ENCODE data around the gene PHLDA1. TPM values are rescaled to one million over a fixed set of nuclear protein-coding genes. Genes with fewer than 3 reads are reported as not detected.

The PHLDA1 gene
- total RNA-seq: 40.3 TPM

GRCh38 chr12:76031414-76032042, at the start of gene PHLDA1:
TSS of gene PHLDA1 (minus strand) at chr12:76031776.
- Histone ChIP-seq H3K9me3 (no peaks in the 10 kb centered on the region), H3K4me1 (peaks cover 40% of the 10 kb centered on the region), H3K4me3 (peak within 1 kb of the TSS; percentile 60 to 66), H3K27ac (peak within 1 kb of the TSS; percentile 93), H3K27me3 (no peaks in the 10 kb centered on the region), H3K36me3 (no peaks in the 10 kb centered on the region)
- intact Hi-C loops (cut with DNase I): no loop called here
- DNase-seq (ENCODE audit: extremely low spot score in 2 of 2): peak in 1 of 2 donors; percentile 98
- TF ChIP-seq, protein P1, sequence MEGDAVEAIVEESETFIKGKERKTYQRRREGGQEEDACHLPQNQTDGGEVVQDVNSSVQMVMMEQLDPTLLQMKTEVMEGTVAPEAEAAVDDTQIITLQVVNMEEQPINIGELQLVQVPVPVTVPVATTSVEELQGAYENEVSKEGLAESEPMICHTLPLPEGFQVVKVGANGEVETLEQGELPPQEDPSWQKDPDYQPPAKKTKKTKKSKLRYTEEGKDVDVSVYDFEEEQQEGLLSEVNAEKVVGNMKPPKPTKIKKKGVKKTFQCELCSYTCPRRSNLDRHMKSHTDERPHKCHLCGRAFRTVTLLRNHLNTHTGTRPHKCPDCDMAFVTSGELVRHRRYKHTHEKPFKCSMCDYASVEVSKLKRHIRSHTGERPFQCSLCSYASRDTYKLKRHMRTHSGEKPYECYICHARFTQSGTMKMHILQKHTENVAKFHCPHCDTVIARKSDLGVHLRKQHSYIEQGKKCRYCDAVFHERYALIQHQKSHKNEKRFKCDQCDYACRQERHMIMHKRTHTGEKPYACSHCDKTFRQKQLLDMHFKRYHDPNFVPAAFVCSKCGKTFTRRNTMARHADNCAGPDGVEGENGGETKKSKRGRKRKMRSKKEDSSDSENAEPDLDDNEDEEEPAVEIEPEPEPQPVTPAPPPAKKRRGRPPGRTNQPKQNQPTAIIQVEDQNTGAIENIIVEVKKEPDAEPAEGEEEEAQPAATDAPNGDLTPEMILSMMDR (IDR thresholded peaks at IDR 0.05): peak in 1 of 3 experiments; percentile 58
- peak; percentile 79 to 98 for TF ChIP-seq POLR2AphosphoS5 (IDR thresholded peaks at IDR 0.05; ENCODE audit: insufficient read depth in 1 of 2, low read depth in 1 of 2)
- TF ChIP-seq POLR2A (IDR thresholded peaks at IDR 0.05): peak in 1 of 2 donors; percentile 86

DNA sequence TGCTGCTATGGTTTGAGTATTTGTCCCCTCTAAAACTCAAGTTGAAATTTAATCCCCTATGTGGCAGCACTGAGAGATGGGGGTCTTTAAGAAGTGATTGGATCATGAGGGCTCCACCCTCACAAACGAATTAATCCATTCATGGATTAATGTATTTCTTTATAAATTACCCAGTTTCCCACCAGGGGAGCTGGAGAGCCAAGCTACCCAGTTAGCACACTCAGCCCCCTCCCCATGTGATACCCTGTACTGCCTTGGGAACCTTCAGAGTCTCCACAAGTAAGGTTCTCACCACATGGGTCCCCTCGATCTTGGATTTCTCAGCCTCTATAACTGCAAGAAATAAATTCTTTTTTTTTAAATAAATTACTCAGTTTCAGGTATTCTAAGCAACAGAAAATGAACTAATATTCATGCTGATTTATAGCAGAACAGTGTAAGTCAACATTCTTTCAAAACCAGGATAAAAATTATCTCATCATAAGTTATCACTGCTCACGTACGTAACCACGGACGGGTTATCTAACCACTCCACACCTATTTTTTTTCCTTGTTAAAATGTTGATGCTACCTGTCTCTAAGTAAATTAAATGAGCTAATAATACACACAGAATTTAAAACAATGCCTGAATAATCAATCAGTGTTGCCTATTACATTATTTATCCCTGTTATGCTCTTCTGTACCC, 49.3 kb upstream of the PHLDA1 start:
- H3K4me3 ChIP-seq: no peak overlapping the region
- H3K9me3 ChIP-seq: no peaks in the 10 kb centered on the region
- peaks cover 50% of the 10 kb centered on the region for H3K4me1 ChIP-seq
- no peak for DNase-seq (ENCODE audit: extremely low spot score in 2 of 2)
- no peak overlapping the region for H3K27ac ChIP-seq
- H3K36me3 ChIP-seq: no peaks in the 10 kb centered on the region
- intact Hi-C loops (cut with DNase I): no loop called here
- no peaks in the 10 kb centered on the region for H3K27me3 ChIP-seq
- TF ChIP-seq, protein P1 (IDR thresholded peaks at IDR 0.05): no peak
- TF ChIP-seq POLR2A (IDR thresholded peaks at IDR 0.05): no peak
- TF ChIP-seq POLR2AphosphoS5 (IDR thresholded peaks at IDR 0.05; ENCODE audit: insufficient read depth in 1 of 2, low read depth in 1 of 2): no peak

- H3K36me3 ChIP-seq: no peaks in the 10 kb centered on the region
- intact Hi-C loops (cut with DNase I): no loop called here
Measured at GRCh38 chr12:76080017-76080728, 48.6 kb upstream of the PHLDA1 start.

DNA sequence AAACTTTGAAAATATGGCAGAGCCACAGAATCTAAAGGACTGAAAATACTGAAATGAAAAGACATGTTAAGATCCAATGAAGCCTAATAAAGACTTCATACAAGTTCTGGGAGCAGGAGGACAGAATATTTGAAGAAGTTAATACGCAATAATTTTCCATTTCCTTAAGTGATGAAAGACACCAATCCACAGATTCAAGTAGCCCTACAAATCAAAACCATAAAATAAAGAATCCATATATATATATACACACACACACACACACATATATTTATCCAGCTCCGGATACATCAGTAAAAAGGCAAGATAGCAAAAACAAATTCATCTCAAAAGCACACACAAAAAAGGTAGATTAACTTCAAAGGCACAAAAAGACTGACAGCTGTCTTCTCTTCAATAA, 47.2 kb upstream of the PHLDA1 start:
- Histone ChIP-seq H3K9me3 (no peaks in the 10 kb centered on the region), H3K27ac (no peak overlapping the region), H3K36me3 (no peaks in the 10 kb centered on the region), H3K4me3 (no peak overlapping the region), H3K4me1 (peaks cover 60% of the 10 kb centered on the region), H3K27me3 (no peaks in the 10 kb centered on the region)
- intact Hi-C loops (cut with DNase I): no loop called here
- TF ChIP-seq, protein P1 (IDR thresholded peaks at IDR 0.05): no peak
- TF ChIP-seq POLR2A (IDR thresholded peaks at IDR 0.05): no peak
- no peak for TF ChIP-seq POLR2AphosphoS5 (IDR thresholded peaks at IDR 0.05; ENCODE audit: insufficient read depth in 1 of 2, low read depth in 1 of 2)
- no peak for DNase-seq (ENCODE audit: extremely low spot score in 2 of 2)

More at GRCh38 chr12:76080017-76080728, 48.6 kb upstream of the PHLDA1 start:
- peaks cover 50% of the 10 kb centered on the region for H3K4me1 ChIP-seq
- no peaks in the 10 kb centered on the region for H3K9me3 ChIP-seq
- H3K4me3 ChIP-seq: no peak overlapping the region
- no peak for TF ChIP-seq POLR2A (IDR thresholded peaks at IDR 0.05)
- TF ChIP-seq, protein P1 (IDR thresholded peaks at IDR 0.05): no peak
- TF ChIP-seq POLR2AphosphoS5 (IDR thresholded peaks at IDR 0.05; ENCODE audit: insufficient read depth in 1 of 2, low read depth in 1 of 2): no peak
- H3K27ac ChIP-seq: no peak overlapping the region
- no peaks in the 10 kb centered on the region for H3K27me3 ChIP-seq
- no peak for DNase-seq (ENCODE audit: extremely low spot score in 2 of 2)

Measured in vagina (tissue), 2 donors.